Heart left ventricle (tissue), 13 donors: Measurements from ENCODE around the gene TMEM52.
"Not testable (repeated sequence)": the region's sequence is repeated elsewhere in the genome, so short reads cannot be mapped to it uniquely, and the experiment has no call there.

Experiments
- CTCF ChIP-seq, 12 donors: fragments of 200-600 bp; sonication (generic) in 4 of 12; IDR thresholded peaks; one replicate each; pipeline versions ENCODE4 v1.5.0 to v1.8.0; 2018 to 2022; ENCODE audit warnings: antibody characterized with exemption in 12 of 12, mild to moderate bottlenecking in 5 of 12
- POLR2A ChIP-seq, 2 donors: fragments of 450-650 bp; IDR thresholded peaks; one replicate each; pipeline ENCODE4 v1.6.1; 2017; ENCODE audit warnings: antibody characterized with exemption in 2 of 2, mild to moderate bottlenecking in 2 of 2, moderate library complexity in 2 of 2
- donor health status: ischemic (EF 13 %, LVEDD 7.1; RV severe dilation, severe dysfunction).
- donor health status: DM: no; HTN: yes; CAD: no.
- donor health status: DM: no; HTN: no; CAD: no.
- donor health status: ischemic (EF 25% LVEDD 6.9; RV normal size, moderate dysfunction).
- donor health status: ischemic (EF 25% LVEDD 5.7; RV mildly dilated, moderate dysfunction).
- donor health status: ischemic (EF 35%, LVEDD 5.7; RV mildly dilated, moderate dysfunction).
- donor health status: nonischemic (EF 11% LVEDD 7.7; RV severe dilation, severe dysfunction).
- donor health status: DM: yes; HTN: yes; CAD: no.
- donor health status: PGD.
- donor health status: ischemic (EF 29% LVEDD 5.4; RV normal size, mild dysfunction).
- donor health status: nonischemic (EF 23%, LVEDD 6.1; RV moderate dilation, normal function).

GRCh38 chr1:1883890-1884289 is 35.2 kb downstream of the TMEM52 start:
- not testable (repeated sequence) for TF ChIP-seq CTCF, POLR2A (IDR thresholded peaks at IDR 0.05)
